IPS DF 19.7 (cell line): ENCODE results near the gene RARG.
"Not testable (repeated sequence)": the region's sequence is repeated elsewhere in the genome, so short reads cannot be mapped to it uniquely, and the experiment has no call there.

Experiments used
- DNase-seq: peaks from one replicate; pipeline ENCODE4 v3.0.0-alpha.2; 2013; ENCODE audit warnings: low read depth, low spot score

Gene RARG

GRCh38 chr12:53191096-53191884 lies 40.7 kb downstream of the RARG start:
- DNase-seq, result no peak

DNA sequence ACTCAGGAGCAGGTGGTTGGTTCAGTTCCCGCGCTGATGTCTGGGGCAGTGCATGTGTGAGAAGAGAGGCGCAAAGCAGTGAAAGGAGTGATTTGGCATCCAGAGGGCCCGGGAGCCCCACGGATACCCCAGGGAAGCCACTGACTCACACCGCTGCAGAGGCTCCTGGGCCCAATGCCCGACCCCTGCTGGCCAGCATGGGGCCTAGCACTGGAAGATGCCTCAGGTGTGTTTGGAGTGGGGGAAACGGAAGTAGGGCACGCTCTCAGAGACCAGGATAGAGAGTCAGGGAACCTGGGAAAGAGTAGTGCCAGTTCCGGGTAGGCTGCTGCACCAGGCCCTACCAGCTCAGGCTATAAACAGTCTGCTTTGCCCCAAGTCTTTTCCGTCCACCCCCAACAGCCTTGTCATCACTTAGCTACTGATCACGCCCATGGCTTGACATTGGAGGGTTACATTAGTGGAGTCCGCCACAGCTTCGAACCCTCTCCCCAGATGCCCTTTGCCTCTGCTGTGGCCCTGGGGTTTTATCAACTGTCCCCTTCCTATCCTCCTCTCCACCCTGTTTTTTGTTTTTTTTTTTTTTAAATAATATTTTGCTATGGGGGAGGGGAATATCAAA lies 41.8 kb downstream of the RARG start:
- DNase-seq, result peak; percentile 56

- DNase-seq, result no peak
These were observed 44.7 kb downstream of the RARG start for GRCh38 chr12:53187145-53187899.

DNA sequence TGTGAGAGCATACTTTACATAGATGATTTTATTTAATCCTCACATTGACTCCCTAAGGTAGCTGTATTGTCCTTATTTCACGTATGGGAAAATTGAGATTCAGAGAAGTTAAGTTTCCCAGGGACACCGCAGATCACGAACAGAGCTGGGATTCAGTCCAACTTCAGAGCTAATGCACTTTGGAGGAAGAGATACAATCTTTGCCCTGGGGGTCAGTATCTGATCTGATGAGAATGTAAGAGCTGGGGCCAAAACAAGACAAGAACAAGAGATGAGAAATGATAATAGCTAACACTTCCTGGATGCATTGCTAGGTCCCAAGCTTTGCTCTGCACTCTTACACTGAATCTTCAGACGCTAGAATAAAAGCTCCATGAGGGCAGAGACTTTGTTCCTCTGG lies 45.3 kb downstream of the RARG start:
- DNase-seq, result no peak

DNA sequence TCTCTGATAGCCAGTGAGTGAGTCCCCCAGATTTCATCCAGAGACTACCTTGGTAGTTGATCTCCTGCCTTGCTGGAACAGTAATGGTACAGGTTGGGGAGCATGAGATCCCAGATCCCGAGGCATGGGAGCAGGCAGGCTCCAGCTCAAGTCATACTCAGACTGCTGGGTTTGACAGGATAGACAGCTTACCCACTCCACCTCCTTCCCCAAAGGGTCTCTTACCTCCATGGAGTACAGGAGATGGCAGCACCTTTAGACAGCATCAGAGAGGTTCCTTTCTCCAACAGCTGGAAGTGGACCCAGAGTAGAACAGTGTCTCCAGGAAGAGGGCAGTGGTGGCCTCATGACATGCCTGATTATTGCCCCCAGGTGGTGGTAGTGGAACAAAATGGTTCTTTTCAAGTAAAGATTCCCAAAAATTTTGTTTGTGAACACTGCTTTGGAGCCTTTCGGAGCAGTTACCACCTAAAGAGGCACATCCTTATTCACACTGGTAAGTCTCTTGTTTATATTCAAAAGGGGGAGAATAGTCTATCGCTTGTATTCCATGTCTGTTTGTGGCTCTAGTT lies 46.3 kb downstream of the RARG start:
- DNase-seq, result no peak

- DNase-seq, result no peak
These were observed 47.2 kb downstream of the RARG start for GRCh38 chr12:53184828-53185227.

DNA sequence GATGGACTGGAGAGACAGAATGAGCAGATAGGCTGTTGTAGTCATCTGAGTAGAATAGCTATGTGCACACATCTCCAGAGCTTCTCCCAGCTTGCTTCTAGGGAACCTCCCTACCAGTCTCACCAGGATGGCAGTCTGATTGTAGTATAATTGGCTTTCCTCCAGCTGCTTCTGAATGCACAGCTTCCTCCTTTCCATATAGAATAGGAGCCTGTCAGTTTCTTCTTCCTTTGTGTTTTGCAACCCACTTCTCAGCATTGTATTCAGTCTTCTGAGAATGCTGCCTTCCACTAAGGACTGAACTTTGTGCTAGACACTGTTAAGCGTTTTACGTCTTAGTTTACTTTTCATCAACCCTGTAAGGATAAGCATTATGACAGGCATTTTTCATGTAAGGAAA lies 49.1 kb downstream of the RARG start:
- DNase-seq, result no peak

DNA sequence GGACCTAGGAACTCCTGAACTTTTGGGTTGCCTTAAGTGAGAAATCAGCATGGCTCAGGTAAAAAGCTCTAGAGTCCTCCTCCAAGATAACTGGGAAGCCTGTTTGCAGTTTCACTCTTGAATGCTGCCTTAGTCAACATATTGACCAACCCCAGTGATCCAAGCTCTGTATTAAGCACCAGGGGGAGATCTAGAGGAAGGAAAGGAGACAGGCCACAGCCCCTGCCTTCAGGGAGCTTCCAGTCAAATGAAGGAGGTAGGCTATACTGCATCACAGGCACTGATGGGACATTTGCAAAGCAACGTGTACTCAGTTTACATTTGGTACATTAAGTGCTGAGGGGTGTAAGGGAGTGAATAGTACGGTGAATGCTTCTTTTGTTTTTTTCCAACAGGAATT lies 50.1 kb downstream of the RARG start:
- DNase-seq, result no peak

- no peak for DNase-seq
These were observed 50.9 kb downstream of the RARG start for GRCh38 chr12:53180931-53181645.

DNA sequence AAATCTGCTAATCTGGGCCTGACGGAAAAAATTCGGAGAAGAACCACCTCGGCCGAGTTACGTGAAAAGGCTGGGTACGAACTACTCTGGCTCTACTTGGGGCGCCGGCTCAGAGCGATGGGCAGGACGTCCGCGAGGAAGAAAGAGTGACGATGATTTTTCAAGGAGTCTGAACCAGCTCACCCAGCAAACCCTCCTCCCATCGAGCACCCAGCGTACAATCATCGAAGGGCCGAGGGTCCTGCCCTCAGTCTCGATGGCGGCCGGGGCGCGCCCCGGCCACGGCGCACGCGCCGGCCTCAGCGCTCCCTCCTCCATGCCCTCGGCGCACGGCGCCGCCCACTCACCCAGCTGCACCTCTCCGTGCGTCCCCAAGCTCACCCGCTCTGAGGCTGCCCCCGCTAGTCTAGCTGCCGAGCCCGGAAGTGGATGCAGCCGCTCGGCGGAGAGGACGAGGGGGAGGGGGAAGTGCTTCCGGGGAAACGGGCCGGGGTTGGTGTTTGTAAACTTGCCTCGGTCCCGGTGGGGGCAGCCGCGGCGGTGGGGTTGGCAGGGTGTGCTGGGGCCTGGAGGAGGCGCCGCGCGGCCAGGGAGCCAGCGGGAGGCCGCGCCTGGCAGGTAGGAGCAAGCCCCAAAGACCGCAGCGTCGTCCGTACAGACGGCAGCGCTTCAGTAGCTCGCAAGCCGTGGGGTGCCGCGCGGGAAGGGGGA lies 51.6 kb downstream of the RARG start, which contains the start of the genes CSAD and ZNF740:
Gene CSAD, minus strand, starts transcription at position 706 of the 711 bp plus-strand sequence. CDS start 7,455 bp downstream, outside the sequence.
Gene ZNF740, plus strand, starts transcription at position 503 of the 711 bp plus-strand sequence. CDS start 1,262 bp downstream, outside the sequence.
- peak; percentile 92 for DNase-seq

GRCh38 chr12:53179687-53180219 lies 52.3 kb downstream of the RARG start:
- DNase-seq, result no peak

DNA sequence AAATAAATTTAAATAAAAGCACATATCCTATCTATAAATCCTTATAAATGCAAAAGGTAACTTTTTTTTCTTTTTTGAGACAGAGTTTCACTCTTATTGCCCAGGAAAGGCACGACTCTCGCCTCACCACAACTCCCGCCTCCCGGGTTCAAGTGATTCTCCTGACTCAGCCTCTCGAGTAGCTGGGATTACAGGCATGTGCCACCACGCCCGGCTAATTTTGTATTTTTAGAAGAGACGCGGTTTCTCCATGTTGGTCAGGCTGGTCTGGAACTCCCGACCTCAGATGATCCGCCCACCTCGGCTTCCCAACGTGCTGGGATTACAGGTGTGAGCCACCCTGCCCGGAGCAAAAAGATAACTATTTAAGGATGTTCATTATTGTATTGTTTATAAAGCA lies 53.2 kb downstream of the RARG start:
- DNase-seq, result not testable (repeated sequence)

- not testable (repeated sequence) for DNase-seq
These were observed 54.6 kb downstream of the RARG start for GRCh38 chr12:53177447-53177846.

- no peak for DNase-seq
These were observed 55.3 kb downstream of the RARG start for GRCh38 chr12:53176750-53177149.

- peak; percentile 98 for DNase-seq
These were observed 57.0 kb downstream of the RARG start for GRCh38 chr12:53174881-53175491.

- no peak for DNase-seq
These were observed 58.8 kb downstream of the RARG start for GRCh38 chr12:53173085-53173715.

GRCh38 chr12:53172352-53172751 lies 59.7 kb downstream of the RARG start:
- DNase-seq, result no peak

DNA sequence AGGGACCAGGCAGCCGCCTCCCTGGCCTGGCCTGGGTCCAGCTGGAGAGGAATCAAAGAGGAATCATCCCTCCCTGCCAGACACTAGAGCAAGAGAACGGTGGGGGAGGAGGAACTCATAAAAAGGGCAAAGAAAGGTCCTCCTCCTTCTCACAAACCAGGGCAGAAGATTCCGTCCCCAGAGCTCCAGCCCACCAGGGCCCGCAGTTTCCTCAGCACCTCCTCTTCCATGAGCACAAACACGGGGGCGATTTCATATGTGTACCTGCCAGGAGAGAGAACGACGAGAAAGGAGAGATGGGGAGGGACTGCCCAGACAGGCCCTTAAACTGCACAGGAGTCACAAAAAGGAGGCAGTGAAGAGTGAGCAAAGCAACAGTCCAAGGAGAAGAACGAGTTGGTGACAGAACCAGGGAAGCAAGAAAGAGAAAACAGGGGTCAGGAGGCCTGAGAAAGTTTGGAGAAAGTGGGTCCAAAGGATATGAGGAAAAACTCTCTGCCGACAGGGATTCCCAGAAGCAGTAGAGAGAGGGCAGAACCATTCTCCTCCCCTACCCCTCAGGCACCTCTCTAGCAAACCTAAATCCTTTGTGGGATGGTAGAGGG lies 60.2 kb downstream of the RARG start:
- DNase-seq, result no peak
